Peyer's patch (tissue), 4 donors: ENCODE results near the gene GLRA1.

Source experiments
- POLR2A ChIP-seq, 2 donors: fragments of 450-650 bp; IDR thresholded peaks; one replicate each; pipeline ENCODE4 v1.5.1; 2017; ENCODE audit warnings: antibody characterized with exemption in 2 of 2, mild to moderate bottlenecking in 2 of 2, moderate library complexity in 2 of 2
- TF ChIP-seq, protein P1 (sequence below), 6 experiments: fragments of 450-650 bp in 4 of 6; fragments of 200-600 bp in 2 of 6; sonication (generic) in 1 of 6; IDR thresholded peaks; one replicate each; pipeline ENCODE4 v1.5.1; 2017 to 2019; ENCODE audit warnings: antibody characterized with exemption in 6 of 6, mild to moderate bottlenecking in 3 of 6, moderate library complexity in 1 of 6

DNA sequence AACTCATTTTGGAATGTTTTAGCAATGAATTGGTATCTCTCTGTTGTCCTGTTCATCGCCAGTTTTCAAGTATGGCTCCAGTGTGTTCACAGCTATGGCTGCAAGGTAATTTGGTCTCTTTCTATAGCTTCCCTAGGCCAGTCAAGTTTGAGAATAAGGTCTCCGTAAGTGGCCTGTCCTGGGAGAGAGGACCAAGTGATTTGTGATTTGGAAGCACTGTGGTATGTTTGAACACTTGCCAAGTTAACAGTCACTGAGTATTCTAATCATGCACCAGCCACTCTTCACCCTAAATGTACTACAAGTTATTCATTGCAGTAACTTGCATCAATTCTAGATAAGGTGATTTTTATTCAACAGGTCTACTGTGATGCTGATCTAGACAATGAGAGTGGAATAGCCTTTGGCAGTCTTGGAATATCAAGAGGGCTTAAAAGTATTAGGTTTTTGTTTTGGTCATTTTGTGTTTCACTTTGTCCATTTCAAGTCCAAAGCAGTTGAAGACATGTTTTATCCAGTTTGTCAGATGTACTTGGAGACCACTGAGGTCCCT is 111.8 kb downstream of the GLRA1 start:
- TF ChIP-seq, protein P1, sequence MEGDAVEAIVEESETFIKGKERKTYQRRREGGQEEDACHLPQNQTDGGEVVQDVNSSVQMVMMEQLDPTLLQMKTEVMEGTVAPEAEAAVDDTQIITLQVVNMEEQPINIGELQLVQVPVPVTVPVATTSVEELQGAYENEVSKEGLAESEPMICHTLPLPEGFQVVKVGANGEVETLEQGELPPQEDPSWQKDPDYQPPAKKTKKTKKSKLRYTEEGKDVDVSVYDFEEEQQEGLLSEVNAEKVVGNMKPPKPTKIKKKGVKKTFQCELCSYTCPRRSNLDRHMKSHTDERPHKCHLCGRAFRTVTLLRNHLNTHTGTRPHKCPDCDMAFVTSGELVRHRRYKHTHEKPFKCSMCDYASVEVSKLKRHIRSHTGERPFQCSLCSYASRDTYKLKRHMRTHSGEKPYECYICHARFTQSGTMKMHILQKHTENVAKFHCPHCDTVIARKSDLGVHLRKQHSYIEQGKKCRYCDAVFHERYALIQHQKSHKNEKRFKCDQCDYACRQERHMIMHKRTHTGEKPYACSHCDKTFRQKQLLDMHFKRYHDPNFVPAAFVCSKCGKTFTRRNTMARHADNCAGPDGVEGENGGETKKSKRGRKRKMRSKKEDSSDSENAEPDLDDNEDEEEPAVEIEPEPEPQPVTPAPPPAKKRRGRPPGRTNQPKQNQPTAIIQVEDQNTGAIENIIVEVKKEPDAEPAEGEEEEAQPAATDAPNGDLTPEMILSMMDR (IDR thresholded peaks at IDR 0.05), result no peak
- TF ChIP-seq POLR2A (IDR thresholded peaks at IDR 0.05), result no peak
